HL-60 (cell line): ENCODE measurements around the gene GIT2.

Experiments
- CTCF ChIP-seq: IDR thresholded peaks from one replicate; pipeline ENCODE4 v1.5.1; 2011; ENCODE audit warnings: low read length, control low read depth, inconsistent platforms; ENCODE audit not compliant: insufficient read depth
- REST ChIP-seq: IDR thresholded peaks from 2 replicates; pipeline ENCODE4 v1.6.1; 2012; ENCODE audit warnings: low read depth; ENCODE audit not compliant: insufficient replicate concordance

GRCh38 chr12:109892165-109892715 lies 103.9 kb downstream of the GIT2 start:
- TF ChIP-seq CTCF (no peak), REST (no peak)
